H1 (cell line): ENCODE measurements around the gene SLC16A11. TPM values are rescaled to one million over a fixed set of nuclear protein-coding genes. Genes with fewer than 3 reads are reported as not detected.

Experiments
- CTCF ChIA-PET: fragments of 300-600 bp; sonication (Branson Sonifier 250); formaldehyde crosslinking; loops from one replicate; lab custom pipeline; 2021; ENCODE audit not compliant: partially characterized antibody; lab: Charles Lee
- POLR2A ChIA-PET: fragments of 300-600 bp; sonication (Branson Sonifier 250); formaldehyde crosslinking; loops from one replicate; lab custom pipeline; 2021; ENCODE audit warnings: inconsistent platforms; ENCODE audit not compliant: partially characterized antibody; lab: Charles Lee
- DNase-seq, 2 experiments: peaks; one replicate each; pipeline versions ENCODE4 v3.0.0 to v3.0.0-alpha.2; 2010 to 2022; ENCODE audit warnings: low spot score in 2 of 2, low read depth in 1 of 2, mixed read lengths in 1 of 2
- FAIRE-seq: peaks from 2 replicates; lab custom pipeline; 2011; peaks lifted over from hg19 to GRCh38; lab: Jason Lieb, UNC
- H2AFZ ChIP-seq: 2 replicates; pipeline ENCODE4 v1.8.1; 2012; ENCODE audit warnings: low read length, inconsistent platforms
- H2AK5ac ChIP-seq: 2 replicates; pipeline ENCODE4 v1.6.1; 2013; ENCODE audit warnings: low read depth, low read length
- H2BK120ac ChIP-seq: replicated peaks from 2 replicates; pipeline ENCODE3; 2013; ENCODE audit warnings: low read depth, low read length, inconsistent platforms
- H2BK12ac ChIP-seq: 2 replicates; pipeline ENCODE4 v1.6.1; 2013; ENCODE audit warnings: low read depth, low read length
- H2BK15ac ChIP-seq: 2 replicates; pipeline ENCODE4 v1.6.1; 2013; ENCODE audit warnings: low read length
- H2BK20ac ChIP-seq: 2 replicates; pipeline ENCODE4 v1.6.1; 2013; ENCODE audit warnings: low read length
- H2BK5ac ChIP-seq: 2 replicates; pipeline ENCODE4 v1.6.1; 2013; ENCODE audit warnings: low read depth, low read length
- H3K14ac ChIP-seq: 2 replicates; pipeline ENCODE4 v1.6.1; 2013; ENCODE audit warnings: inconsistent platforms; ENCODE audit not compliant: insufficient read length
- H3K18ac ChIP-seq: 2 replicates; pipeline ENCODE4 v1.6.1; 2013; ENCODE audit warnings: low read length; ENCODE audit errors: extremely low read depth
- H3K23ac ChIP-seq: 2 replicates; pipeline ENCODE4 v1.6.1; 2013; ENCODE audit warnings: inconsistent platforms; ENCODE audit not compliant: insufficient read length
- H3K23me2 ChIP-seq: 2 replicates; pipeline ENCODE4 v1.6.1; 2013; ENCODE audit warnings: low read depth, low read length
- H3K27ac ChIP-seq: 2 replicates; pipeline ENCODE4 v1.6.1; 2011; ENCODE audit warnings: low read depth, low read length, inconsistent platforms
- H3K27me3 ChIP-seq, 4 experiments: replicated peaks in 1 of 4; 1 replicate in 1 of 4; 2 replicates in 3 of 4; pipeline versions ENCODE4 v1.6.1 to v1.8.1; 2011 to 2013; ENCODE audit warnings: low read length in 3 of 4, mild to moderate bottlenecking in 3 of 4, inconsistent platforms in 2 of 4, mixed read lengths in 2 of 4, moderate library complexity in 1 of 4; ENCODE audit not compliant: control insufficient read depth in 3 of 4, insufficient read depth in 3 of 4; ENCODE audit errors: extremely low read depth in 1 of 4
- H3K36me3 ChIP-seq, 4 experiments: 2 replicates each; pipeline versions ENCODE4 v1.6.1 to v1.8.1; 2011 to 2013; ENCODE audit warnings: mild to moderate bottlenecking in 4 of 4, low read length in 3 of 4, moderate library complexity in 2 of 4, control low read depth in 1 of 4, inconsistent platforms in 1 of 4; ENCODE audit not compliant: insufficient read depth in 4 of 4, control insufficient read depth in 2 of 4
- H3K4ac ChIP-seq: replicated peaks from 2 replicates; pipeline ENCODE3; 2013; ENCODE audit warnings: low read length, low read depth, mixed read lengths, inconsistent platforms; ENCODE audit not compliant: insufficient read length
- H3K4me1 ChIP-seq, 4 experiments: replicated peaks in 1 of 4; 1 replicate in 1 of 4; 2 replicates in 3 of 4; pipeline versions ENCODE4 v1.6.1 to v1.8.1; 2011 to 2013; ENCODE audit warnings: low read length in 3 of 4, inconsistent platforms in 2 of 4, mixed read lengths in 1 of 4; ENCODE audit not compliant: insufficient read depth in 4 of 4, control insufficient read depth in 3 of 4
- H3K4me2 ChIP-seq, 2 experiments: 2 replicates each; pipeline versions ENCODE4 v1.6.1 to v1.8.1; 2011 to 2013; ENCODE audit warnings: low read depth in 2 of 2, low read length in 2 of 2, control low read depth in 1 of 2, inconsistent platforms in 1 of 2, mild to moderate bottlenecking in 1 of 2; ENCODE audit not compliant: insufficient read depth in 1 of 2
- H3K4me3 ChIP-seq, 4 experiments: fragments of 200-600, 300-600 bp in 1 of 4; sonication (generic), shearing (Covaris generic), sonication (Bioruptor Twin) in 1 of 4; 2 replicates each; pipeline versions ENCODE4 v1.5.1 to v1.8.1; 2011 to 2016; ENCODE audit warnings: low read length in 4 of 4, low read depth in 3 of 4, control low read depth in 2 of 4, inconsistent platforms in 2 of 4, mild to moderate bottlenecking in 2 of 4, mixed read lengths in 1 of 4, moderate library complexity in 1 of 4; ENCODE audit not compliant: insufficient read depth in 2 of 4; ENCODE audit errors: extremely low read depth in 1 of 4
- H3K56ac ChIP-seq: replicated peaks from 2 replicates; pipeline ENCODE3; 2013; ENCODE audit warnings: low read depth, mild to moderate bottlenecking, mixed read lengths, low read length, inconsistent platforms; ENCODE audit not compliant: insufficient read length
- H3K79me1 ChIP-seq: 2 replicates; pipeline ENCODE4 v1.6.1; 2013; ENCODE audit warnings: low read depth, low read length, control low read depth
- H3K79me2 ChIP-seq, 2 experiments: 2 replicates each; pipeline versions ENCODE4 v1.6.1 to v1.8.1; 2012 to 2013; ENCODE audit warnings: low read length in 2 of 2, mild to moderate bottlenecking in 2 of 2, inconsistent platforms in 1 of 2; ENCODE audit not compliant: insufficient read depth in 2 of 2, control insufficient read depth in 1 of 2
- H3K9ac ChIP-seq, 4 experiments: replicated peaks in 1 of 4; 1 replicate in 1 of 4; 2 replicates in 3 of 4; pipeline versions ENCODE4 v1.6.1 to v1.8.1; 2011 to 2013; ENCODE audit warnings: low read depth in 3 of 4, low read length in 3 of 4, control low read depth in 2 of 4, mild to moderate bottlenecking in 2 of 4, moderate library complexity in 2 of 4, inconsistent platforms in 1 of 4; ENCODE audit errors: extremely low read depth in 1 of 4
- H3K9me3 ChIP-seq, 2 experiments: 2 replicates each; pipeline versions ENCODE4 v1.6.1 to v1.8.1; 2012 to 2013; ENCODE audit warnings: mild to moderate bottlenecking in 2 of 2, moderate library complexity in 2 of 2, control low read depth in 1 of 2, inconsistent platforms in 1 of 2, low read depth in 1 of 2, low read length in 1 of 2, mixed read lengths in 1 of 2; ENCODE audit not compliant: insufficient read depth in 2 of 2
- H4K20me1 ChIP-seq, 2 experiments: replicated peaks in 1 of 2; 2 replicates each; pipeline versions ENCODE3 to v1.8.1; 2011 to 2013; ENCODE audit warnings: inconsistent platforms in 2 of 2, low read length in 2 of 2, mild to moderate bottlenecking in 1 of 2; ENCODE audit not compliant: insufficient read depth in 2 of 2, control insufficient read depth in 1 of 2
- H4K5ac ChIP-seq: 2 replicates; pipeline ENCODE4 v1.6.1; 2013; ENCODE audit warnings: low read length, low read depth, mixed read lengths, inconsistent platforms; ENCODE audit not compliant: insufficient read length
- H4K8ac ChIP-seq: 2 replicates; pipeline ENCODE4 v1.8.0; 2013; ENCODE audit warnings: mild to moderate bottlenecking, moderate library complexity, low read length, inconsistent platforms; ENCODE audit not compliant: insufficient read depth; ENCODE audit errors: extremely low read depth
- H4K91ac ChIP-seq: replicated peaks from 2 replicates; pipeline ENCODE3; 2013; ENCODE audit warnings: low read length, mixed read lengths, inconsistent platforms; ENCODE audit not compliant: insufficient read length
- ASH2L ChIP-seq: fragments of 200-600, 300-600 bp; sonication (generic); IDR thresholded peaks from one replicate; pipeline ENCODE4 v1.7.1; 2017; ENCODE audit warnings: low read length
- BRCA1 ChIP-seq: IDR thresholded peaks from 2 replicates; pipeline ENCODE4 v1.6.1; 2012; ENCODE audit warnings: low read depth, low read length, improper control_type of control experiment
- CHD1 ChIP-seq: IDR thresholded peaks from 2 replicates; pipeline ENCODE4 v1.6.1; 2012; ENCODE audit warnings: low read depth, low read length, improper control_type of control experiment
- CREB1 ChIP-seq: IDR thresholded peaks from 2 replicates; pipeline ENCODE4 v1.6.1; 2012; ENCODE audit warnings: inconsistent platforms
- E2F6 ChIP-seq: IDR thresholded peaks from 2 replicates; pipeline ENCODE4 v1.6.1; 2012; ENCODE audit warnings: inconsistent platforms
- EP300 ChIP-seq, 2 experiments: IDR thresholded peaks; 1 replicate in 1 of 2; 2 replicates in 1 of 2; pipeline ENCODE4 v1.6.1; 2011 to 2012; ENCODE audit warnings: low read depth in 2 of 2, low read length in 2 of 2, mild to moderate bottlenecking in 2 of 2, borderline replicate concordance in 1 of 2, inconsistent platforms in 1 of 2, moderate library complexity in 1 of 2
- MAFK ChIP-seq: IDR thresholded peaks from 2 replicates; pipeline ENCODE4 v1.6.1; 2012; ENCODE audit warnings: low read depth, mild to moderate bottlenecking, improper control_type of control experiment, low read length
- RAD21 ChIP-seq, 2 experiments: IDR thresholded peaks in 1 of 2; conservative IDR thresholded peaks in 1 of 2; 2 replicates each; pipeline ENCODE4 v1.6.1; 2011; ENCODE audit warnings: low read depth in 2 of 2, low read length in 2 of 2, improper control_type of control experiment in 1 of 2, inconsistent platforms in 1 of 2, mild to moderate bottlenecking in 1 of 2, moderate library complexity in 1 of 2
- RXRA ChIP-seq: IDR thresholded peaks from 2 replicates; pipeline ENCODE4 v1.6.1; 2011; ENCODE audit warnings: low read depth, mild to moderate bottlenecking, low read length, moderate library complexity; ENCODE audit not compliant: insufficient read depth
- SUZ12 ChIP-seq: fragments of 200-600 bp; sonication (generic); IDR thresholded peaks from 2 replicates; pipeline ENCODE4 v1.6.1; 2012; ENCODE audit warnings: mild to moderate bottlenecking, inconsistent platforms, low read length, moderate library complexity, mixed read lengths
- TAF7 ChIP-seq: optimal IDR thresholded peaks from 2 replicates; pipeline ENCODE3; 2011; ENCODE audit warnings: low read depth, mild to moderate bottlenecking, inconsistent platforms, low read length, moderate library complexity, borderline replicate concordance
- USF2 ChIP-seq: IDR thresholded peaks from 2 replicates; pipeline ENCODE4 v1.6.1; 2011; ENCODE audit warnings: low read length, improper control_type of control experiment
- WGBS, 2 experiments: shearing (Covaris generic) in 1 of 2; methylation state at CpG; one replicate each; pipeline versions ENCODE4 v1.1.6 to v1.1.7; 2013 to 2015; ENCODE audit warnings: low lambda C conversion rate in 2 of 2, mixed read lengths in 2 of 2, inconsistent platforms in 1 of 2, low coverage in 1 of 2, missing lambda C conversion rate in 1 of 2; ENCODE audit not compliant: insufficient replicate concordance in 2 of 2, insufficient coverage in 1 of 2, insufficient read length in 1 of 2; ENCODE audit errors: extremely low coverage in 1 of 2, missing lambda C conversion rate in 1 of 2; 5-methylcytosine and 5-hydroxymethylcytosine counted together
- polyA plus RNA-seq, 7 experiments: library from polyadenylated mRNA; depleted of rRNA in 3 of 7; stranded (reverse) in 5 of 7; unstranded in 2 of 7; fragments of >200 nt in 5 of 7; fragments of 200-250 nt in 2 of 7; gene quantifications; 1 replicate in 5 of 7; 2 replicates in 1 of 7; 4 replicates in 1 of 7; pipeline versions ENCODE4 v1.2.1 to v1.2.3, GENCODE V29; 2011 to 2013; ENCODE audit warnings: missing spikeins in 2 of 7, mixed read lengths in 2 of 7
- total RNA-seq: library from RNA; stranded (reverse); fragmentation: NEBNext Ultra II Directional; extraction: Animal tissue kit (Norgen Biotek cat#: 25700); gene quantifications from 2 replicates; pipeline ENCODE4 v1.2.1, GENCODE V29; 2021

The SLC16A11 gene
- total and polyA plus RNA-seq, 2 of the 8 experiments (the other 6 are each of a cell fraction or from before 2014, with no cell fraction given) = 0.35 to 0.39 TPM

DNA sequence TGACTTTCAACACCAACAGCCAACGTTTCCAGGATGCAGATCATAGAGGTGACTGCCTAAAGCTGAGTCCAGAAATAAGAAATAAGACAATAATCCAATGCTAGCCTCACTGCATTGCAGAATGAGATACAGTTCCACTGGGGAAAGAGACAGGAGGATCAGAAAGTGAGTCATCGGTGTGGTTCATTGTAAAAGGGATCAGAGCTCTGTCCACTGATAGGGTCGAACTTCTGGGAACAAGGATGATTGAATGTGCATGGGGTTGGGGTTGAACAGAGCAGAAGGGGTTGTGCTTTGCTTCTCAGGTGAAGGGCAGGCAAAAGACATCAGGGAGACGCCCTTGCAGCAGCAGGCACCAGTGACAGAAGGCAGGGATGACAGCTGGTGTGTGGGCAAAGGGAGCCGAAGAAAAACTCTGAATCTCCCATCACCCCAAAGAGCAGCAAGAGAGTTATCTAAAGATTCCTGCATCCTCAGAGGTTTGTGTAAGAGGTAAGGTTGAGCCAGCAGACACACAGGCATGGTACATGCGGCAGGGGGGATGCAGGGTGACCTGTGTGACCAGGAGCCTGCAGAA lies 19.7 kb upstream of the SLC16A11 start:
- no peak overlapping the region for H2AFZ ChIP-seq
- no peak overlapping the region for H2BK20ac ChIP-seq
- 79% methylated on average over 6 of the region's 6 CpGs; no CpG with 5 or more reads in 1 of the 2 experiments for WGBS, 2 experiments
- H4K20me1 ChIP-seq = no peaks in the 10 kb centered on the region
- no peaks in the 10 kb centered on the region for H3K79me1 ChIP-seq
- ChIA-PET POLR2A (no interaction called here), CTCF (interaction anchor here (0.6 to 2.5 kb wide), 7 partner anchors 9 to 122 kb away, joined by 3 to 12 read pairs (median 5); no protein-coding TSS in a partner anchor)
- no peak overlapping the region for H2BK12ac ChIP-seq
- H4K8ac ChIP-seq = no peak overlapping the region
- H3K4me3 ChIP-seq = no peak overlapping the region
- H2BK120ac ChIP-seq = no peak overlapping the region
- H3K23ac ChIP-seq = no peak overlapping the region
- H3K27ac ChIP-seq = no peak overlapping the region
- H2BK15ac ChIP-seq = no peak overlapping the region
- peaks cover 14 to 18% of the 10 kb centered on the region in 2 experiments for H3K9me3 ChIP-seq
- H3K18ac ChIP-seq = no peak overlapping the region
- DNase-seq (no peak), FAIRE-seq (no peak)
- no peak overlapping the region for H3K4me2 ChIP-seq
- H2BK5ac ChIP-seq = no peak overlapping the region
- no peak overlapping the region for H3K4ac ChIP-seq
- H3K27me3 ChIP-seq = no peaks in the 10 kb centered on the region
- no peaks in the 10 kb centered on the region for H3K79me2 ChIP-seq
- H4K5ac ChIP-seq = no peak overlapping the region
- no peak overlapping the region for H3K9ac ChIP-seq
- H3K36me3 ChIP-seq = no peaks in the 10 kb centered on the region
- H4K91ac ChIP-seq = no peak overlapping the region
- H2AK5ac ChIP-seq = no peak overlapping the region
- no peak overlapping the region for H3K56ac ChIP-seq
- H3K4me1 ChIP-seq = no peaks in the 10 kb centered on the region
- H3K14ac ChIP-seq = no peak overlapping the region
- H3K23me2 ChIP-seq = no peaks in the 10 kb centered on the region
- TF ChIP-seq USF2 = no peak
- TF ChIP-seq BRCA1 = no peak
- TF ChIP-seq EP300 (IDR thresholded peaks at IDR 0.05; ENCODE audit: borderline replicate concordance in 1 of 2, low read depth in 2 of 2, low read length in 2 of 2) = no peak
- TF ChIP-seq CREB1 = no peak
- no peak for TF ChIP-seq E2F6
- no peak for TF ChIP-seq ASH2L
- TF ChIP-seq CHD1 = no peak
- no peak for TF ChIP-seq SUZ12
- TF ChIP-seq TAF7 = no peak
- TF ChIP-seq RXRA = no peak
- TF ChIP-seq MAFK = no peak
- no peak for TF ChIP-seq RAD21 (IDR thresholded peaks at IDR 0.05 in 1 of 2, conservative IDR thresholded peaks at IDR 0.05 in 1 of 2; ENCODE audit: low read depth in 2 of 2, low read length in 2 of 2)
